Activated CD8-positive, alpha-beta T cell treated with anti-CD3 and anti-CD28 coated beads for 36 hours (primary cell): ENCODE measurements around the gene LAMA3. TPM values are rescaled to one million over a fixed set of nuclear protein-coding genes. Genes with fewer than 3 reads are reported as not detected.

Experiments used
- ATAC-seq: fragments of 200-7000 bp; cut with Tn5 transposase; one replicate; pipeline ENCODE4 v1.10.0; 2021; ENCODE audit warnings: mild to moderate bottlenecking, moderate library complexity
- CTCF ChIA-PET: fragments of 350-600 bp; sonication (Branson Sonifier 250); formaldehyde crosslinking; loops from one replicate; lab custom pipeline; 2021; ENCODE audit warnings: antibody characterized with exemption; lab: Charles Lee
- POLR2A ChIA-PET: fragments of 350-600 bp; sonication (Branson Sonifier 250); formaldehyde crosslinking; loops from one replicate; lab custom pipeline; 2021; ENCODE audit warnings: antibody characterized with exemption; lab: Charles Lee
- DNase-seq: peaks from one replicate; pipeline ENCODE4 v3.0.0-alpha.2; 2020
- H3K27ac Mint-ChIP-seq: one replicate; pipeline ENCODE4 v1.8.0; 2021; ENCODE audit warnings: mild to moderate bottlenecking, mixed read lengths
- H3K27me3 Mint-ChIP-seq: one replicate; pipeline ENCODE4 v1.8.0; 2021; ENCODE audit warnings: mixed read lengths
- H3K36me3 Mint-ChIP-seq: one replicate; pipeline ENCODE4 v1.8.0; 2021; ENCODE audit warnings: low read depth, mixed read lengths
- H3K4me1 Mint-ChIP-seq: one replicate; pipeline ENCODE4 v1.8.0; 2021; ENCODE audit warnings: low read depth, mixed read lengths
- H3K4me3 Mint-ChIP-seq: one replicate; pipeline ENCODE4 v1.8.0; 2021; ENCODE audit warnings: mild to moderate bottlenecking, moderate library complexity, mixed read lengths
- H3K9me3 Mint-ChIP-seq: one replicate; pipeline ENCODE4 v1.8.0; 2021; ENCODE audit warnings: mixed read lengths
- intact Hi-C: fragments of 100-400 bp; cut with micrococcal nuclease; formaldehyde crosslinking; loops from one replicate; pipeline ENCODE4 v1.10.0; 2022
- total RNA-seq, 2 experiments: library from RNA; stranded (reverse); gene quantifications; one replicate each; pipeline ENCODE4 v1.2.3, GENCODE V29; 2021
- TF ChIP-seq, protein P1 (sequence below): fragments of 200-600 bp; IDR thresholded peaks from one replicate; pipeline ENCODE4 v1.8.0; 2022; ENCODE audit warnings: antibody characterized with exemption, mild to moderate bottlenecking

The LAMA3 gene
- total RNA-seq, 2 experiments from 2014 or later, result 0.05 TPM; not detected in 1

GRCh38 chr18:23816740-23817139, 127.5 kb downstream of the LAMA3 start:
- CTCF ChIA-PET, result no interaction called here
- intact Hi-C loops, result no loop called here
- TF ChIP-seq, protein P1, sequence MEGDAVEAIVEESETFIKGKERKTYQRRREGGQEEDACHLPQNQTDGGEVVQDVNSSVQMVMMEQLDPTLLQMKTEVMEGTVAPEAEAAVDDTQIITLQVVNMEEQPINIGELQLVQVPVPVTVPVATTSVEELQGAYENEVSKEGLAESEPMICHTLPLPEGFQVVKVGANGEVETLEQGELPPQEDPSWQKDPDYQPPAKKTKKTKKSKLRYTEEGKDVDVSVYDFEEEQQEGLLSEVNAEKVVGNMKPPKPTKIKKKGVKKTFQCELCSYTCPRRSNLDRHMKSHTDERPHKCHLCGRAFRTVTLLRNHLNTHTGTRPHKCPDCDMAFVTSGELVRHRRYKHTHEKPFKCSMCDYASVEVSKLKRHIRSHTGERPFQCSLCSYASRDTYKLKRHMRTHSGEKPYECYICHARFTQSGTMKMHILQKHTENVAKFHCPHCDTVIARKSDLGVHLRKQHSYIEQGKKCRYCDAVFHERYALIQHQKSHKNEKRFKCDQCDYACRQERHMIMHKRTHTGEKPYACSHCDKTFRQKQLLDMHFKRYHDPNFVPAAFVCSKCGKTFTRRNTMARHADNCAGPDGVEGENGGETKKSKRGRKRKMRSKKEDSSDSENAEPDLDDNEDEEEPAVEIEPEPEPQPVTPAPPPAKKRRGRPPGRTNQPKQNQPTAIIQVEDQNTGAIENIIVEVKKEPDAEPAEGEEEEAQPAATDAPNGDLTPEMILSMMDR, result no peak
- no peak overlapping the region for H3K4me3 Mint-ChIP-seq
- no peak overlapping the region for H3K27ac Mint-ChIP-seq
- ATAC-seq, result no peak
- H3K4me1 Mint-ChIP-seq, result peaks cover 5% of the 10 kb centered on the region
- H3K27me3 Mint-ChIP-seq, result no peaks in the 10 kb centered on the region
- H3K9me3 Mint-ChIP-seq, result no peaks in the 10 kb centered on the region
- POLR2A ChIA-PET, result no interaction called here
- no peak for DNase-seq
- no peaks in the 10 kb centered on the region for H3K36me3 Mint-ChIP-seq

- CTCF ChIA-PET, result no interaction called here
- Mint-ChIP-seq H3K9me3 (no peaks in the 10 kb centered on the region), H3K27ac (no peak overlapping the region), H3K27me3 (no peaks in the 10 kb centered on the region), H3K4me3 (no peak overlapping the region), H3K36me3 (no peaks in the 10 kb centered on the region), H3K4me1 (no peaks in the 10 kb centered on the region)
- TF ChIP-seq, protein P1, result no peak
- DNase-seq (no peak), ATAC-seq (no peak)
- POLR2A ChIA-PET, result no interaction called here
- intact Hi-C loops, result no loop called here
Measured at GRCh38 chr18:23819001-23819400, 129.7 kb downstream of the LAMA3 start.

GRCh38 chr18:23822590-23823385, 133.5 kb downstream of the LAMA3 start:
- TF ChIP-seq, protein P1, result no peak
- H3K4me1 Mint-ChIP-seq, result peaks cover 28% of the 10 kb centered on the region
- CTCF ChIA-PET, result no interaction called here
- no peaks in the 10 kb centered on the region for H3K36me3 Mint-ChIP-seq
- H3K4me3 Mint-ChIP-seq, result no peak overlapping the region
- H3K27ac Mint-ChIP-seq, result no peak overlapping the region
- intact Hi-C loops, result loop anchor here (10.0 kb wide), 2 partner anchors 92 to 302 kb away; no protein-coding TSS in a partner anchor
- no peaks in the 10 kb centered on the region for H3K9me3 Mint-ChIP-seq
- POLR2A ChIA-PET, result interaction anchor here (0.7 kb wide), 1 partner anchor 580 kb away, joined by 3 read pairs; no protein-coding TSS in a partner anchor
- no peak for ATAC-seq
- no peak for DNase-seq
- no peaks in the 10 kb centered on the region for H3K27me3 Mint-ChIP-seq

GRCh38 chr18:23824240-23824639, 135.0 kb downstream of the LAMA3 start:
- Mint-ChIP-seq H3K4me3 (no peak overlapping the region), H3K27ac (no peak overlapping the region), H3K36me3 (no peaks in the 10 kb centered on the region), H3K27me3 (no peaks in the 10 kb centered on the region), H3K4me1 (peaks cover 39% of the 10 kb centered on the region), H3K9me3 (no peaks in the 10 kb centered on the region)
- intact Hi-C loops, result loop anchor here (10.0 kb wide), 2 partner anchors 91 to 301 kb away; no protein-coding TSS in a partner anchor
- TF ChIP-seq, protein P1, result no peak
- ChIA-PET CTCF (interaction anchor here (0.6 to 2.2 kb wide), 3 partner anchors 94 to 281 kb away, joined by 3 to 8 read pairs (median 3); no protein-coding TSS in a partner anchor), POLR2A (no interaction called here)
- ATAC-seq (no peak), DNase-seq (no peak)

DNA sequence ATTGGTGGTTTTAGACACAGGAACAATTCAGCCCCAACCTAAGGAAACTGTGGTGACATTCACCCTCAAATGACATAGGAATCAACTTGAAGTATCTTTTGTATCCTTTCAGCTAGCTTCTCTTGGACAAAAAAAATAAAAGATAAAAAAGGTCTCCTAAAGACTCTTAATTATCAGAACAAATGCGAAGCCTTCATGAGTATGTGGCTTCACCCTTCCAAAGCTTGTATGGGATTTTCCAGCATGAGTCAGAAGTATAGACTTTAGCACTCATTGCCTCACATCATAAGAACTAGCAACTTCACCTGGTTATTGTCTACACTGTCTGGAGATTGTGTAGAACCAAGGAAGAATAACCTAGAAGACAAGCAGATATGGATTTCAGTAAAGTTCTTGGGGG, 135.4 kb downstream of the LAMA3 start:
- Mint-ChIP-seq H3K4me1 (peaks cover 40% of the 10 kb centered on the region), H3K27me3 (no peaks in the 10 kb centered on the region), H3K36me3 (no peaks in the 10 kb centered on the region), H3K4me3 (no peak overlapping the region), H3K9me3 (no peaks in the 10 kb centered on the region), H3K27ac (no peak overlapping the region)
- POLR2A ChIA-PET, result no interaction called here
- TF ChIP-seq, protein P1, result no peak
- DNase-seq (no peak), ATAC-seq (no peak)
- intact Hi-C loops, result loop anchor here (5.0 to 10.0 kb wide), 4 partner anchors 38 to 300 kb away; no protein-coding TSS in a partner anchor
- CTCF ChIA-PET, result interaction anchor here (0.6 to 2.2 kb wide), 4 partner anchors 94 to 281 kb away, joined by 3 to 8 read pairs (median 3); no protein-coding TSS in a partner anchor
